GM12875 (cell line): ENCODE data around the gene RNF220.

Experiments
- H3K4me3 ChIP-seq: one replicate; pipeline ENCODE4 v1.5.1; 2011; ENCODE audit warnings: low read depth, low read length, control low read depth
- CTCF ChIP-seq: IDR thresholded peaks from 2 replicates; pipeline ENCODE4 v1.5.1; 2011; ENCODE audit warnings: low read depth, mild to moderate bottlenecking, control low read depth, inconsistent platforms, low read length, moderate library complexity, borderline replicate concordance; ENCODE audit not compliant: insufficient read depth

Gene RNF220

GRCh38 chr1:44546403-44547053 is 141.5 kb downstream of the RNF220 start:
- TF ChIP-seq CTCF, result peak; percentile 42; the same call in 1 of the 2 replicates
- H3K4me3 ChIP-seq, result no peak overlapping the region

- TF ChIP-seq CTCF, result no peak
- no peak overlapping the region for H3K4me3 ChIP-seq
Measured at GRCh38 chr1:44547361-44547760, 142.3 kb downstream of the RNF220 start.

- TF ChIP-seq CTCF, result no peak
- no peak overlapping the region for H3K4me3 ChIP-seq
Measured at GRCh38 chr1:44547837-44548236, 142.8 kb downstream of the RNF220 start.

- H3K4me3 ChIP-seq, result no peak overlapping the region
- no peak for TF ChIP-seq CTCF
Measured at GRCh38 chr1:44549510-44549909, 144.5 kb downstream of the RNF220 start.

- TF ChIP-seq CTCF, result no peak
Measured at GRCh38 chr1:44553127-44553758, 148.2 kb downstream of the RNF220 start.

GRCh38 chr1:44553771-44554170 is 148.7 kb downstream of the RNF220 start:
- no peak overlapping the region for H3K4me3 ChIP-seq
- no peak for TF ChIP-seq CTCF

More at GRCh38 chr1:44553127-44553758, 148.2 kb downstream of the RNF220 start:
- H3K4me3 ChIP-seq, result no peak overlapping the region

- no peak overlapping the region for H3K4me3 ChIP-seq
- no peak for TF ChIP-seq CTCF
Measured at GRCh38 chr1:44554706-44555105, 149.7 kb downstream of the RNF220 start.
